Upper lobe of left lung (tissue), 6 donors: ENCODE measurements around the gene KIRREL3. TPM values are rescaled to one million over a fixed set of nuclear protein-coding genes. Genes with fewer than 3 reads are reported as not detected.

Source experiments
- ATAC-seq, 2 donors: fragments of 200-7000 bp; cut with Tn5 transposase; one replicate each; pipeline ENCODE4 v1.9.1; 2022; ENCODE audit warnings: mild to moderate bottlenecking in 2 of 2, moderate library complexity in 2 of 2; ENCODE audit not compliant: low FRiP score in 2 of 2
- DNase-seq, 2 donors: peaks; one replicate each; pipeline ENCODE4 v3.0.0-alpha.2; 2019 to 2020
- H3K27ac ChIP-seq, 4 donors: fragments of 200-600 bp; sonication (generic); one replicate each; pipeline ENCODE4 v1.5.1; 2016 to 2019
- H3K27me3 ChIP-seq, 4 donors: fragments of 200-600 bp; sonication (generic); one replicate each; pipeline ENCODE4 v1.5.1; 2017 to 2019
- H3K36me3 ChIP-seq, 4 donors: fragments of 200-600 bp; sonication (generic); one replicate each; pipeline ENCODE4 v1.5.1; 2016 to 2019
- H3K4me1 ChIP-seq, 4 donors: fragments of 200-600 bp; sonication (generic); one replicate each; pipeline ENCODE4 v1.5.1; 2018 to 2019
- H3K4me3 ChIP-seq, 4 donors: fragments of 200-600 bp; sonication (generic); one replicate each; pipeline ENCODE4 v1.5.1; 2017 to 2019; ENCODE audit warnings: mild to moderate bottlenecking in 2 of 4, moderate library complexity in 1 of 4
- H3K9me3 ChIP-seq, 4 donors: fragments of 200-600 bp; sonication (generic); one replicate each; pipeline ENCODE4 v1.5.1; 2018 to 2019
- EP300 ChIP-seq, 4 donors: sonication (generic); formaldehyde crosslinking; IDR thresholded peaks; one replicate each; pipeline ENCODE4 v1.5.1; 2017; ENCODE audit warnings: antibody characterized with exemption in 4 of 4, control low read depth in 2 of 4
- POLR2A ChIP-seq, 4 donors: fragments of 450-650 bp; IDR thresholded peaks; one replicate each; pipeline ENCODE4 v1.5.1; 2016 to 2017; ENCODE audit warnings: antibody characterized with exemption in 4 of 4, mild to moderate bottlenecking in 2 of 4
- POLR2AphosphoS5 ChIP-seq, 2 donors: sonication (generic); formaldehyde crosslinking; IDR thresholded peaks; one replicate each; pipeline ENCODE4 v1.5.1; 2017; ENCODE audit warnings: antibody characterized with exemption in 2 of 2
- WGBS, 2 donors: methylation state at CpG; one replicate each; pipeline ENCODE4 v1.1.5; 2017 to 2018; 5-methylcytosine and 5-hydroxymethylcytosine counted together
- total RNA-seq, 6 donors: library from RNA; depleted of rRNA in 4 of 6; stranded (reverse); fragments of >200 nt in 4 of 6; gene quantifications; one replicate each; pipeline versions ENCODE4 v1.1.0 to v1.2.1, GENCODE V29; 2016 to 2021
- TF ChIP-seq, protein P1 (sequence below), 6 experiments: fragments of 450-650 bp in 4 of 6; fragments of 200-600 bp in 2 of 6; sonication (generic) in 2 of 6; IDR thresholded peaks; one replicate each; pipeline ENCODE4 v1.5.1; 2016 to 2019; ENCODE audit warnings: antibody characterized with exemption in 6 of 6
- donor health status: DM: no; HTN: no; CAD: no; lungs with moderate emphysema.
- donor health status: DM: no; HTN: yes; CAD: no; lungs with severe emphysema.

Gene KIRREL3
- total RNA-seq, 6 donors from 2014 or later = 0.22 to 0.24 TPM; not detected in 4

DNA sequence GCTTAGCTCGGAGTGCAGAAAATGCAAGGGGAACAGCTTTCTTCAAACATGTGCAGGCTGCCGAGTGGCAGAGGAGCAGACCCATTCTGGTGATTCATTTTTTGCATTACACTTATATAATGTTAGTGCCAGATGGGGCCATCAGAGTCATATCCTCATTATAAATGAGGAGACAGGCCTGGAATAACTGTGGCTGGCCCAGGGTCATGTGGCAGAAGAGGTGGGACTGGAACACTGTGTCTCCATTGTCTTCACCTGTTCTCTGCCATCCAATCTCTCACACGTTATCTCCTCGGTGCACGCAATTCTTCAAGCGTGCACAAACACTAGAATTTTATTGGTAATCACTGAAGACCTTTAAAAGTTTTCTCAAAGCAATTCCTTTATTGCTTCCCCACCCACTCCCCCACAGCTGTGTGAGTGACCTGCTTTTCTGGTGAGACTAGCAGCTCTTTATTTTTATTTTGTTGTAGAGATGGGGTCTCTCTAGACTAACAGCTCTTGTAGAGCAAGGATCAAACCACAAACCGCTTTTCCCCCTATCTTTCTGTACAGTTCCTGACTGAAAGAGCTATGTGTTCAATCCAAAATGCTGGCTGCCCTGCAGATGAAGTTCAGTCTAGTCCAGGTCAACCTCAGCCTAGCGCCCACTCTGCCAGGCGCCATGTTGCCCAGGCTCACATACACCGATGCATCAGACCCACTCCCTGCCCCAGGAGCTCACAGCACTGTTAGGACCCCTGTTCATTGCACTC, 569.8 kb downstream of the KIRREL3 start:
- H3K4me3 ChIP-seq = no peak overlapping the region
- TF ChIP-seq POLR2AphosphoS5 (IDR thresholded peaks at IDR 0.05) = no peak
- TF ChIP-seq, protein P1, sequence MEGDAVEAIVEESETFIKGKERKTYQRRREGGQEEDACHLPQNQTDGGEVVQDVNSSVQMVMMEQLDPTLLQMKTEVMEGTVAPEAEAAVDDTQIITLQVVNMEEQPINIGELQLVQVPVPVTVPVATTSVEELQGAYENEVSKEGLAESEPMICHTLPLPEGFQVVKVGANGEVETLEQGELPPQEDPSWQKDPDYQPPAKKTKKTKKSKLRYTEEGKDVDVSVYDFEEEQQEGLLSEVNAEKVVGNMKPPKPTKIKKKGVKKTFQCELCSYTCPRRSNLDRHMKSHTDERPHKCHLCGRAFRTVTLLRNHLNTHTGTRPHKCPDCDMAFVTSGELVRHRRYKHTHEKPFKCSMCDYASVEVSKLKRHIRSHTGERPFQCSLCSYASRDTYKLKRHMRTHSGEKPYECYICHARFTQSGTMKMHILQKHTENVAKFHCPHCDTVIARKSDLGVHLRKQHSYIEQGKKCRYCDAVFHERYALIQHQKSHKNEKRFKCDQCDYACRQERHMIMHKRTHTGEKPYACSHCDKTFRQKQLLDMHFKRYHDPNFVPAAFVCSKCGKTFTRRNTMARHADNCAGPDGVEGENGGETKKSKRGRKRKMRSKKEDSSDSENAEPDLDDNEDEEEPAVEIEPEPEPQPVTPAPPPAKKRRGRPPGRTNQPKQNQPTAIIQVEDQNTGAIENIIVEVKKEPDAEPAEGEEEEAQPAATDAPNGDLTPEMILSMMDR (IDR thresholded peaks at IDR 0.05) = no peak
- TF ChIP-seq POLR2A (IDR thresholded peaks at IDR 0.05) = no peak
- no peak for TF ChIP-seq EP300 (IDR thresholded peaks at IDR 0.05)
- peak overlapping the region; percentile 53 to 87 (median 82) for H3K27ac ChIP-seq
- ATAC-seq = no peak
- H3K36me3 ChIP-seq = no peaks in the 10 kb centered on the region
- H3K4me1 ChIP-seq = peaks cover 10 to 32% (median 17%) of the 10 kb centered on the region in 4 donors
- 87 to 89% methylated on average over 10 of the region's 10 CpGs for WGBS, 2 donors
- no peak for DNase-seq
- no peaks in the 10 kb centered on the region for H3K27me3 ChIP-seq
- no peaks in the 10 kb centered on the region for H3K9me3 ChIP-seq

DNA sequence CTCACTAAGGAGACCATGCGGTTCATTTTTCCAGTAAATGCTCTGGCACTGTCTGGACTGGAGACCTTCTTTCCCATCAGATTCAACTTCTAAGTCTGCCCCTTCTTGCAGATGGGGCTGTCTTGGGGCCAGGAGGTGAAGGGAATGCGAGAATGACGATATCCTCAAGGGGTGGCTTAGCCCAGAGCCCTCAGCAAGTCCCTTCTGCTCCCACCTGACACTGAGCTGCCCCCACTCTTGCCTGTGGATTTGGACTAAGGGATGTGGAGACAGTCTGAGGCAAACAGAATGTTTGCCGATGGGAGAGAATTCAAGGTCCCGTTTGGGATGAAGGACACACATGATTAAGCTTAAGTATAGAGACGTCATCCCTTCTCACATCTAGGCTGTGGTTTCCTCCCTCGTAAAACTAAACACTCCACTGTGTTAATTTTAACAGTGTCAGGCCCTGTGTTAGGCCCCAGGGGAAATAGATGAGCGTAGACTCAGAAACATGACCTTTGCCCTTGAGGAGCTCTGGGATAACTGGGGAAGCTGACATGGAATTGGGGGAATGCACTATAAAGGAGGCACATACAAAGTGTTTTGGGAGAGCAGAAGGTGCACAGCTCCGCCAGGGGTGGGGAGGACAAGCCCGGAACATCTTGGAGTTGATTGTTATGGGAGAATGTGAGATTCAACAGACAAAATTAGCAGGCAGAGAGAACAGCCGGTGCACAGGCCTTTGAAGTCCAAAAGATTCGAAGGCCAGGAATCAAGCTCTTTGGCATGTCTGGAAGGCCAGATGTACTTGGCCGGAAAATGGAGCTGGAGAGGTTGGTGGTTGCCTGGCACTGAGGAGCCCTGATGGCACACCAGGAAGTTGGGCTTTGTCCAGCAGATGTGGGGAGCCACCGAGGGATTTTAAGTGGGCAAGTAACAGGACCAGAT, 573.5 kb downstream of the KIRREL3 start:
- H3K4me3 ChIP-seq = no peak overlapping the region
- no peaks in the 10 kb centered on the region for H3K27me3 ChIP-seq
- no peaks in the 10 kb centered on the region for H3K36me3 ChIP-seq
- DNase-seq (peak in 1 of 2 donors; percentile 81), ATAC-seq (no peak)
- H3K9me3 ChIP-seq = no peaks in the 10 kb centered on the region
- WGBS, 2 donors = 71 to 74% methylated on average over 14 of the region's 14 CpGs
- H3K27ac ChIP-seq = peak overlapping the region in 2 of 4 donors; percentile 12 to 27
- TF ChIP-seq EP300 (IDR thresholded peaks at IDR 0.05) = no peak
- no peak for TF ChIP-seq POLR2A (IDR thresholded peaks at IDR 0.05)
- TF ChIP-seq POLR2AphosphoS5 (IDR thresholded peaks at IDR 0.05) = no peak
- TF ChIP-seq, protein P1 (IDR thresholded peaks at IDR 0.05) = no peak
- H3K4me1 ChIP-seq = peaks cover 3 to 21% (median 15%) of the 10 kb centered on the region in 4 donors

DNA sequence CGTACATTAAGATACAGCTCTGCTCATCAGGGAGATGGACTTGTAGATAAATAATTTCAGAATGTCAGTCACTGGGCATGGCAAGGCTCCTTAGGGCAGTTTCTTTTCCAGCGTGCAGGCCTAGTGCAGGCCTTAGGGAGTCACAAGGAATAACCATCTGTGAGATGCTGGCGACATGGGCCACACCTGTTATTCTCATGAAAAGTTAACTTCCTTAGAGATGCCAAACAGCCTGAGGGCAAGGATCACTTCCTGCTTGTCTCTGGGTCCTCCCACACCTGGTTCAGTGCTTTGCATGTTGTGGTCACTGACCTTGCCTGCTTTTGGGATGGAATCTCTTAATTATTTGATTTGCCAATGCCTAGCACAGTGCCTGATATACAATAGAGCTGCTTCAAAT, 574.5 kb downstream of the KIRREL3 start:
- Histone ChIP-seq H3K27ac (no peak overlapping the region), H3K9me3 (no peaks in the 10 kb centered on the region), H3K27me3 (no peaks in the 10 kb centered on the region), H3K4me1 (peaks cover 1 to 18% (median 8%) of the 10 kb centered on the region in 4 donors), H3K4me3 (no peak overlapping the region), H3K36me3 (no peaks in the 10 kb centered on the region)
- no peak for TF ChIP-seq EP300 (IDR thresholded peaks at IDR 0.05)
- TF ChIP-seq, protein P1 (IDR thresholded peaks at IDR 0.05) = no peak
- TF ChIP-seq POLR2AphosphoS5 (IDR thresholded peaks at IDR 0.05) = no peak
- TF ChIP-seq POLR2A (IDR thresholded peaks at IDR 0.05) = no peak
- 90% methylated on average over 3 of the region's 3 CpGs for WGBS, 2 donors
- ATAC-seq (no peak), DNase-seq (no peak)

DNA sequence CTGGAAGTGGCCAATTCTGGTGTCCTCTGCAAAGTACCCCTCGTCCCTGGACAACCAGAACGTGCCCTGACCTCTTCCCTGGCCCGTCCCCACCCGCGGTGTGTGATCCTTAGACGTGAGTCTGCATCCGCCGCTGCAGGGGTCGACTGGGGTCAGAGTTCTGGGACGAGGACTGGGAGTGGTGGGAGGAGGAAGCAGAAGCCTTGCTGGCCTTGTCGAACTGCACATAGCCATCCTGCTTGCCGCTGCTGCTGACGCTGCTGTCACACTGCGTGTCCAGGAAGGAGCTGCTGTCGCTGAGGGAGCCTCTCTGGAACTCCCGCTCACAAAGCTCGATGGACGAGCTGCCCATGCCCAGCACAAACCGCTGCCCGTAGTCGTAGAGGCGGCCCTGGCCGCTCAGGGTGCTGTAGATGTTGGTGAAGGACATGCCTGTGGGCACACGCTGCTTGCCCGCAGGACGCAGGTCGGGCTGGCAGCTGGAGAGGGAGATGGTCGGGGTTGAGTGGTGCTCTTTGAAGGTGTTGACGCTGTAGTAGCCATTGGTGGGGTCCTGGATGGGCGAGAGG, 576.0 kb downstream of the KIRREL3 start:
- Histone ChIP-seq H3K9me3 (no peaks in the 10 kb centered on the region), H3K4me3 (no peak overlapping the region), H3K27ac (no peak overlapping the region), H3K27me3 (no peaks in the 10 kb centered on the region), H3K4me1 (peaks cover 5 to 23% (median 15%) of the 10 kb centered on the region in 4 donors), H3K36me3 (no peaks in the 10 kb centered on the region)
- ATAC-seq = no peak
- WGBS, 2 donors = 87 to 91% methylated on average over 28 to 30 of the region's 30 CpGs
- no peak for DNase-seq
- TF ChIP-seq, protein P1 (IDR thresholded peaks at IDR 0.05) = no peak
- TF ChIP-seq POLR2A (IDR thresholded peaks at IDR 0.05) = no peak
- TF ChIP-seq EP300 (IDR thresholded peaks at IDR 0.05) = no peak
- TF ChIP-seq POLR2AphosphoS5 (IDR thresholded peaks at IDR 0.05) = no peak
